CD14-positive monocyte (primary cell): ENCODE measurements around the gene XYLB. TPM values are rescaled to one million over a fixed set of nuclear protein-coding genes. Genes with fewer than 3 reads are reported as not detected.

Experiments used
- DNase-seq, 3 donors: peaks; one replicate each; pipeline ENCODE4 v3.0.0-alpha.2; 2011 to 2022
- H2AFZ ChIP-seq: 2 replicates; pipeline ENCODE4 v1.6.0; 2012; ENCODE audit warnings: mild to moderate bottlenecking, low read depth, low read length, inconsistent platforms; ENCODE audit not compliant: insufficient read depth, poor library complexity, severe bottlenecking
- H3K27ac ChIP-seq, 2 donors: 1 replicate in 1 of 2; 2 replicates in 1 of 2; pipeline ENCODE4 v1.5.1; 2012 to 2013; ENCODE audit warnings: low read length in 2 of 2, control low read depth in 1 of 2, inconsistent platforms in 1 of 2, low read depth in 1 of 2, mild to moderate bottlenecking in 1 of 2
- H3K27me3 ChIP-seq, 2 donors: one replicate each; pipeline versions ENCODE4 v1.6.0 to v1.6.1; 2011 to 2013; ENCODE audit warnings: low read length in 2 of 2; ENCODE audit not compliant: control insufficient read depth in 2 of 2, insufficient read depth in 2 of 2
- H3K36me3 ChIP-seq, 2 donors: replicated peaks in 1 of 2; 1 replicate in 1 of 2; 2 replicates in 1 of 2; pipeline versions ENCODE4 v1.5.1 to v1.6.1; 2012 to 2013; ENCODE audit warnings: low read length in 2 of 2, control low read depth in 1 of 2, inconsistent platforms in 1 of 2, mild to moderate bottlenecking in 1 of 2; ENCODE audit not compliant: insufficient read depth in 2 of 2, control insufficient read depth in 1 of 2
- H3K4me1 ChIP-seq, 2 donors: 1 replicate in 1 of 2; 2 replicates in 1 of 2; pipeline versions ENCODE4 v1.5.1 to v1.6.1; 2012 to 2013; ENCODE audit warnings: low read length in 2 of 2, control low read depth in 1 of 2, inconsistent platforms in 1 of 2, mild to moderate bottlenecking in 1 of 2, moderate library complexity in 1 of 2; ENCODE audit not compliant: insufficient read depth in 2 of 2, control insufficient read depth in 1 of 2
- H3K4me2 ChIP-seq: replicated peaks from 2 replicates; pipeline ENCODE3; 2012; ENCODE audit warnings: low read length, moderate library complexity, mild to moderate bottlenecking; ENCODE audit not compliant: poor library complexity, severe bottlenecking; ENCODE audit errors: extremely low read depth
- H3K4me3 ChIP-seq, 3 experiments: fragments of 200-600 bp in 1 of 3; sonication (generic) in 1 of 3; replicated peaks in 1 of 3; 1 replicate in 2 of 3; 2 replicates in 1 of 3; pipeline ENCODE4 v1.5.1; 2011 to 2013; ENCODE audit warnings: low read length in 3 of 3, mild to moderate bottlenecking in 3 of 3, control low read depth in 2 of 3, low read depth in 2 of 3, inconsistent platforms in 1 of 3, moderate library complexity in 1 of 3
- H3K79me2 ChIP-seq: 2 replicates; pipeline ENCODE4 v1.6.0; 2012; ENCODE audit warnings: mild to moderate bottlenecking, control low read depth, inconsistent platforms, low read length, moderate library complexity; ENCODE audit not compliant: insufficient read depth
- H3K9ac ChIP-seq: 2 replicates; pipeline ENCODE4 v1.6.0; 2017; ENCODE audit warnings: low read length, mild to moderate bottlenecking; ENCODE audit not compliant: insufficient read depth, poor library complexity, severe bottlenecking
- H3K9me3 ChIP-seq, 2 donors: replicated peaks in 1 of 2; 1 replicate in 1 of 2; 2 replicates in 1 of 2; pipeline versions ENCODE4 v1.5.1 to v1.6.1; 2012 to 2013; ENCODE audit warnings: low read length in 2 of 2, control low read depth in 1 of 2; ENCODE audit not compliant: control insufficient read depth in 1 of 2, insufficient read depth in 1 of 2
- H4K20me1 ChIP-seq: 2 replicates; pipeline ENCODE4 v1.6.0; 2012; ENCODE audit warnings: mild to moderate bottlenecking, low read length, control low read depth, moderate library complexity; ENCODE audit not compliant: insufficient read depth
- H3K27ac Mint-ChIP-seq, 7 donors: one replicate each; pipeline ENCODE4 v1.8.0; 2020; ENCODE audit warnings: mild to moderate bottlenecking in 7 of 7, mixed read lengths in 7 of 7, moderate library complexity in 6 of 7, inconsistent platforms in 2 of 7
- H3K27me3 Mint-ChIP-seq, 3 donors: one replicate each; pipeline ENCODE4 v1.8.0; 2021 to 2022; ENCODE audit warnings: low read depth in 3 of 3, mild to moderate bottlenecking in 3 of 3, mixed read lengths in 3 of 3, moderate library complexity in 3 of 3, inconsistent platforms in 1 of 3
- H3K36me3 Mint-ChIP-seq, 2 donors: one replicate each; pipeline ENCODE4 v1.8.0; 2020; ENCODE audit warnings: mixed read lengths in 2 of 2, inconsistent platforms in 1 of 2, mild to moderate bottlenecking in 1 of 2
- H3K4me1 Mint-ChIP-seq: one replicate; pipeline ENCODE4 v1.8.0; 2020; ENCODE audit warnings: mild to moderate bottlenecking, mixed read lengths
- H3K4me3 Mint-ChIP-seq, 2 donors: one replicate each; pipeline ENCODE4 v1.8.0; 2020; ENCODE audit warnings: mild to moderate bottlenecking in 2 of 2, mixed read lengths in 2 of 2, moderate library complexity in 1 of 2
- H3K9me3 Mint-ChIP-seq, 7 donors: one replicate each; pipeline ENCODE4 v1.8.0; 2020 to 2022; ENCODE audit warnings: mixed read lengths in 7 of 7, mild to moderate bottlenecking in 6 of 7, moderate library complexity in 6 of 7, inconsistent platforms in 2 of 7
- WGBS: methylation state at CpG from one replicate; pipeline ENCODE4 v1.1.5; 2013; ENCODE audit warnings: missing lambda C conversion rate; ENCODE audit not compliant: insufficient coverage; 5-methylcytosine and 5-hydroxymethylcytosine counted together
- intact Hi-C, 2 donors: fragments of 100-400 bp; cut with micrococcal nuclease; formaldehyde crosslinking; loops; one replicate each; pipeline versions ENCODE4 v1.15.0 to v1.15.1; 2023
- polyA plus RNA-seq, 3 donors: library from polyadenylated mRNA; depleted of rRNA in 1 of 3; unstranded in 2 of 3; stranded (reverse) in 1 of 3; fragments of 300-500 nt in 2 of 3; fragments of >200 nt in 1 of 3; fragmentation: Illumina TruSeq in 2 of 3; gene quantifications; 1 replicate in 2 of 3; 2 replicates in 1 of 3; pipeline ENCODE4 v1.2.3, GENCODE V29; 2012 to 2021
- TF ChIP-seq, protein P1 (sequence below): fragments of 200-600 bp; IDR thresholded peaks from one replicate; pipeline ENCODE4 v1.8.0; 2022; ENCODE audit warnings: antibody characterized with exemption, mild to moderate bottlenecking

The XYLB gene
- polyA plus RNA-seq, 3 donors = 0.60 to 1.00 (median 0.74) TPM

DNA sequence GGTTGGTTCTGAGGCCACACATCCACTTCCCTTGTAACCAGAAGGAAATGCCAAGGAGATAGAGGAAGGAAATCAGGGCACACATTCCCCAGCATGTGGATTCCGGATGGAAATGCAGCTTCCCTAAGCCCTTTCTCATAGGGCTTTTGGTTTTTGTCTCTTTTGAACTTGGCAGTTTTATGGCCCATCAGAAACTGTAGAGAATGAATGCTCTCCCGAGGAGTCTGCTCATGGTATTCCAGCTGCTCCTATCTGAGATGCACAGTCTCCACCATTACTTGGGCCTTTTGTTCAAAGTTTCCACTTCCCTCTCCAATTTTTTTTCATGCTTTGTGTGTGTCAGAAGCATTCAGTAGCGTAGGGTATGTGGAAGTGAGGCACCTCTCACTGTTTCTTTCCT lies 21.2 kb downstream of the XYLB start:
- Histone ChIP-seq H3K4me1 (no peaks in the 10 kb centered on the region), H3K9ac (no peak overlapping the region), H3K9me3 (no peaks in the 10 kb centered on the region), H3K36me3 (peaks cover 0 to 19% of the 10 kb centered on the region in 2 donors), H3K4me3 (no peak overlapping the region), H3K4me2 (no peak overlapping the region), H2AFZ (no peak overlapping the region), H3K79me2 (no peaks in the 10 kb centered on the region), H3K27me3 (no peaks in the 10 kb centered on the region), H4K20me1 (no peaks in the 10 kb centered on the region), H3K27ac (no peak overlapping the region)
- Mint-ChIP-seq H3K27ac (peak overlapping the region in 1 of 7 donors; percentile 26), H3K4me1 (no peaks in the 10 kb centered on the region), H3K36me3 (peaks cover 46 to 48% of the 10 kb centered on the region in 2 donors), H3K4me3 (no peak overlapping the region), H3K9me3 (peaks cover 0 to 3% (median 0%) of the 10 kb centered on the region in 7 donors), H3K27me3 (no peaks in the 10 kb centered on the region)
- no CpG with 5 or more reads among the region's 3 CpGs for WGBS
- DNase-seq = no peak
- TF ChIP-seq, protein P1, sequence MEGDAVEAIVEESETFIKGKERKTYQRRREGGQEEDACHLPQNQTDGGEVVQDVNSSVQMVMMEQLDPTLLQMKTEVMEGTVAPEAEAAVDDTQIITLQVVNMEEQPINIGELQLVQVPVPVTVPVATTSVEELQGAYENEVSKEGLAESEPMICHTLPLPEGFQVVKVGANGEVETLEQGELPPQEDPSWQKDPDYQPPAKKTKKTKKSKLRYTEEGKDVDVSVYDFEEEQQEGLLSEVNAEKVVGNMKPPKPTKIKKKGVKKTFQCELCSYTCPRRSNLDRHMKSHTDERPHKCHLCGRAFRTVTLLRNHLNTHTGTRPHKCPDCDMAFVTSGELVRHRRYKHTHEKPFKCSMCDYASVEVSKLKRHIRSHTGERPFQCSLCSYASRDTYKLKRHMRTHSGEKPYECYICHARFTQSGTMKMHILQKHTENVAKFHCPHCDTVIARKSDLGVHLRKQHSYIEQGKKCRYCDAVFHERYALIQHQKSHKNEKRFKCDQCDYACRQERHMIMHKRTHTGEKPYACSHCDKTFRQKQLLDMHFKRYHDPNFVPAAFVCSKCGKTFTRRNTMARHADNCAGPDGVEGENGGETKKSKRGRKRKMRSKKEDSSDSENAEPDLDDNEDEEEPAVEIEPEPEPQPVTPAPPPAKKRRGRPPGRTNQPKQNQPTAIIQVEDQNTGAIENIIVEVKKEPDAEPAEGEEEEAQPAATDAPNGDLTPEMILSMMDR = no peak
- intact Hi-C loops = no loop called here

DNA sequence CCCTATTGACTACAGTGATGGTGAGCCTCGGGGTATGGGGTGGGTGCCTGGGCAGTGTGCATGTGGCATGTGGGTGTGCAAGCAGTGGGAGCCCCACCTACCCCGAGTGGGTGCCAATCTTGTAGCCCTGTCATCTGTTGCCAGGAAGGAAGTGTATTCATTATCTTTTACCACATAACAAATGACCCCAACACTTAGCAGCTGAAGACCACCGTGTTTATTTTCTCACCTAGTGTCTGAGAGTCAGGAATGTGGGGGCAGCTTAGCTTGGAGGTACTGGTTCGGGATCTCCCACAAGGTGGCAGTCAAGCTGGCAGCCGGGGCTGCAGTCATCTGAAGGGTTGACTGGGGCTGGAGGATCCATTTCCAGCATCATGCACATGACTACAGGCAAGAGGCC lies 21.7 kb downstream of the XYLB start:
- Mint-ChIP-seq H3K4me3 (no peak overlapping the region), H3K4me1 (no peaks in the 10 kb centered on the region), H3K9me3 (peaks cover 0 to 3% (median 0%) of the 10 kb centered on the region in 7 donors), H3K27me3 (peaks cover 0 to 2% (median 0%) of the 10 kb centered on the region in 3 donors), H3K36me3 (peaks cover 46 to 50% of the 10 kb centered on the region in 2 donors), H3K27ac (peak overlapping the region in 2 of 7 donors; percentile 21 to 59)
- no peaks in the 10 kb centered on the region for H3K4me1 ChIP-seq
- WGBS = no CpG with 5 or more reads among the region's 5 CpGs
- intact Hi-C loops = no loop called here
- no peaks in the 10 kb centered on the region for H4K20me1 ChIP-seq
- H3K4me2 ChIP-seq = no peak overlapping the region
- DNase-seq = no peak
- no peaks in the 10 kb centered on the region for H3K9me3 ChIP-seq
- H3K79me2 ChIP-seq = no peaks in the 10 kb centered on the region
- H3K27me3 ChIP-seq = no peaks in the 10 kb centered on the region
- H2AFZ ChIP-seq = no peak overlapping the region
- H3K4me3 ChIP-seq = no peak overlapping the region
- no peak overlapping the region for H3K9ac ChIP-seq
- TF ChIP-seq, protein P1 = no peak
- peaks cover 0 to 19% of the 10 kb centered on the region in 2 donors for H3K36me3 ChIP-seq
- H3K27ac ChIP-seq = no peak overlapping the region
